HG02840 (cell line): ENCODE data around the gene RMI2.

Source experiments
- ATAC-seq: cut with Tn5 transposase; IDR thresholded peaks from one replicate; pipeline ENCODE4 v1.9.1; 2021; ENCODE audit warnings: mild to moderate bottlenecking, moderate library complexity, moderate number of reproducible peaks; ENCODE audit not compliant: unreplicated experiment, low FRiP score

Gene RMI2

DNA sequence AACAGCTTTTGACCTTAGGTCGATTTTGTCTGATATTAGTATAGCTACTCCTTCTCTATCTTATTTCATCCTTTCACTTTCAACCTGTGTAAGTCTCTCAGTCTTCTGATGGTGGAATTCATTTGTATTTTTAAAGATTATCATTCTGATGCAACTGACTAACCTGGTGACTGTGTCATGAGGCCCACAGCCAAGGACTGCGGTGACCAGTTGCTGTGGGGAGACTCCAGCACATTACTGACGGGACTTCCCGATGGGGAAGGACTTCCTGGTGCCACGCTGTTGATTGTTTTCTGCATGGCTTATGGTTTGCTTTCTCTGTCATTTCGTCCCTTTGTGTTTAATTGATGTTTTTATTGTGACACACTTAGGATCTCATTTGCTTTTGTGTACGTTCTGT lies 34.2 kb downstream of the RMI2 start:
- no peak for ATAC-seq

DNA sequence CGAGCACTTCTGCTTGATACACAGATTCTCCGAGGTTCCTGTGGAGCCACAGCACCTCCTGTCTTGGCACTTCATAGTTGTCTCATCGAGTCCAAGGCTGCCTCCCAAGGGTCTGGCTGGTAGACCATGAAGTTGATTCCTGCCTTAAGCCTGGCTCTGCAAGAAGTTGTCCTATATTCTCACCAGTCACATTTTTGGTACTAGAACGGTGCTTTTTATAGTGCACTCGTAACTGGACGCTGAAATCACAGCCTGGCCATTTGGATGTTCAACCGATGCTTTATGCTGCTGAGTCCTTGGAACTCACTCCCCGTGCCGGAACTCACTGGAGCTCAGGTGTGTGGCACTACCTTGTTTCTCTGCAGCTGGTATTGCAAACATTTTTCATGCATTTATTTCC lies 35.6 kb downstream of the RMI2 start:
- no peak for ATAC-seq

DNA sequence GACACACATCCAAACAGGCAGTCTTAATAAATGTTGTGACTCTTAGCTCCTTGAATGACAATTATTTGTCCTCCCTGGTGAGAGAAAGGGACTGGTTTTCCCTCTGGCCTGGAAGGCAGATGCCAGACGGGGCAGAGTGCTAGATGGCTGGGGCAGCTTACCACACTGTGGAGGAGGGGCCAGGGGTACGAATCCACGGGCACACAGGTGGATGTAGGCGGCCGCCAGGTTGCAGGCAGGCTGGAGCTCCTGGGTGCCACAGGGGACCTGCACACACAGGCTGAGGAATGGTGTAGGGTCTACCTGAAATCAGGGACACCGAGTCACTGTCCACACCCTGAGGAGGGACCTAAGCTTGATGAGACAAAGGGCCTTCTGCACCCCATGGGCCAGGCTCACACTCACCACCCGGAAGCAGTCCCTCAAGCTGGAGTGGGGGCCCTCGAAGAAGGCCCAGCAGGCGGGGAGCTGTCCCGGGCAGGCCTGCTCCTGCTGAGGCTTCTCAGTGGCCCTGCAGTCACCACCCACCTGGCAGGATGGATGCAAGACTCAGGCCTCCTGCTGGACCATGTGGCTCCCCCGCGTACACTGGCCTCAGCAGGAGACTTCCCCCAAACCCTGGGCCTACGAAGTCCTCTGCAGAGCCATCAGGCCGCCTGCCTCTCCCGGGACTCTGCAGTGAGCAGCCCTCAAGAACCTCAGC lies 38.4 kb downstream of the RMI2 start:
- ATAC-seq = no peak

DNA sequence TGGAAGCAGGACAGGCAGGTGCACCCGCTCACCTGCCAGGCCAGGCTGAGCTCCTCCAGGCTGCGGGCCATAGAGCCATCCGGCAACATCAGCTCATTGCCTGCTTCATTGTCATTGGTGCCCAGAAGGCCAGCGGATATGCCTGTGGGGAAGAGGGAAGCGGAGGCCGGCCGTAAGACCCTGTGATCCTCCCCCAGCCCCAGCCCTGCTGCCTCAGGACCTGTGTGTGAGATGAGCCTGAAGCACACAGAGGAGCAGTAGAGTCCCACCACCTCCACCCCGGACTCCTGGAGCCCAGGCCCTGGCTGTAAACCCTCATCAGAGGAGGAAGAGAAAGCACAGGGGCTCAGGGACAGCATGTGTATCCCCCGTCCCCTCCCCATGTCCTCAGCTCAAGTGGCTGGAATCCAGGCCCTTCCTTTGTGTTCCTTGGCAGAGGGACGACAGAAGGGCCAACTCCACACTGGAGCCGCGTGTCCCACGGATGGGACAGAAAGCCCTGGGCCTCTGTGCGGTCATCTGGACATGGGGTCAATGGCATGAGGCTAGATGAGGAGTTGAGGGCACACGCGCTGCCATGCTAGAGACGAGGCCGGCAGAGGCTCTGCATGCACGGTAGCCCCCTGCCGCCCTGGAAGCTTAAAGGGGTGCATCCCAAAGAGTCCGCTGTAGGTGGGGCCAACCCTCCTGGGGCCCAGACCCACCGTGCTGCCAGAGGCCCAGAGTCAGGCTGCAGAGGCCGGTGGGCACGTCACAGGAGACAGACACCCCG lies 39.1 kb downstream of the RMI2 start:
- ATAC-seq = no peak

DNA sequence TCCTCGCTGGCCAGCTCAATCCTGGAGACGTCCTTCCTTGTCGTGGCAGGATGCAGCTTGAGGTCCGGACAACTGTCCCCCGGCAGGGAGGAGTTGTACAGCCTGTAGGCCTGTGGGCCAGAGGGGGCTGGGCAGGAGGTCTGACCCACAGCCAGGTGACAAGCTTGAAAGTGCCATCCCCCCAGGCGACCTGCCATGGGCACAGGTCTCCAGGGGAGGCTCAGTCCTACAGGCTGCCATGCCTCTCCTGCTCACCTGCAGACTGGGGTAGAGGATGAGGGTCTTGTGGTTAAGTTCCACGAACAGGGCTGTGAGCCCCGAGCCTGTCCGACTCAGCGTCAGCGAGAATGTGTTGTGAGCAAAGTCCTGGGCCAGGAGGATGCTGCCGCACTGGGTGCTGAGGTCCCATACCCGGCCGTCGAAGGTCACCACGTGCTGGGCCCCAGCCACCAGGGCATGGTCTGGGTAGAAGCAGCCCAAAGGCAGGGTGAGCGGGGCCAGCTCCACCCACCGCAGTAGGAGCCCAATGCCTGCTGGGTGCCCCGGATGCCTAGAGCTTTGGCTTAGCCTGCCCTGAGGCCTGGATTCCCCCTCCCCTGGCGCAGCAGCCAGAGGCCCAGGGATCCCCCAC lies 39.8 kb downstream of the RMI2 start:
- ATAC-seq = no peak

DNA sequence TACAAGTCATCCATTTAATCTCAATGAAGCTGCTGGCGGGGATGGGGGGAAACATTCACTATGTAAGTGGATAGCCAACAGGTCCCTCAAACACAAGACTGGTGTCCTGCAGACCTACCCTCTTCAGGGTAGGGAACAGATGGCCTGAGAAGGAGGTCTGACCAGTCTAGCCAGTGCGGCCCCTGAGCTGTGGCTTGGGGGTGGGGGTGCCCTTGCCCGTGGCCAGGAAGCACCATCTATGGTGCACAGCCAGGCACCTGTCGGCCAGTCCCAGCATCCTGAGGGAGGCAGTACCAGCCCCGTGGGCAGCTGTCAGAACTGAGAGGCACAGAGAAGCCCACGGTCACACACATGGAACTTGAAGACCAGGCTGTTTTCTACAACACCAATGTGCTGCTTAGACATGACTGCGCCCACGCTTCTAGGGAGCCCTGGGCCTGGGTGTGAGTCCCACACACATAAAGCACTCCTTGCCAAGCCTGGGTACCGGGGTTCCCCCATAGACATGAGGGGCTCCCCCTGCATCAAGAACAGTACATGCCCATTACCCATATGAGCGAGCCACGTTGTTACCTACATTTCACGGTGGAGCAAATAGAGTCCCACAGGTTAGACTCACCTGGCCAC lies 40.9 kb downstream of the RMI2 start:
- no peak for ATAC-seq

DNA sequence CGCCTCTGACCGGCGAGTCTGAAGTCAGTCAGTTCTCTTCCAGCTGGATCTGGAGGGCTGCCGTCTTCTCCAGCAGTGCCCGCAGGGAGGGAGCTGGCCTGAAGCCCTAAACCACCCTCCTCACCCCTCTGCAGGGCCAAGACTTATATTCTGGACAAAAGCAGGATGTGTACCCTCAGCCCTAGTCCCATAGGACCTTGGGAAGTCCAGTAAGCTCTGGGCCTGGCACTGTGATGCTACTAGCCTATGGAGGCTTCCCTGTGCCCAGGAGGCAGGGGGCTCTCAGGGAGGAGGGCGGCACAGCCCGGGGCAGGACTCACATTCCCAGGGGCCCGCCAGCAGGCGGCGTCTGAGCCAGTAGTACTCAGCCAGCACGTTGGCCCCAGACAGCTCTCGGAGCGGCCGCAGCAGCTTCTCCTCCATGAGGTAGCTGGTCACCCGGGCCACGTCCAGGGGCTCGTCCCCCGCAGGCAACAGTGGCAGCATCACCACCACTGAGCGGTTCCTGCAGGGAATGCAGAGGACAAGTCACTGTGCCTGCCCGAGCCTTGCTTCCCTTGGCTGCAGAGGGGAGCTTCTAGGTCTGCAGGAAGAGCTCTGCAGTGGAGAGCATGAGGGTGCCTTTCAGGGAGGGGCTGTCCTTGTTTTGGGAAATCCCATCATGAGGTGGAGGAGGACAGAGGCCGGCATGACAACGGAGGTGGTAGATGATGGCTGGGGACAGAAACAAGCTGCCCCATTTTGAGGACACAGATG lies 41.7 kb downstream of the RMI2 start:
- no peak for ATAC-seq

DNA sequence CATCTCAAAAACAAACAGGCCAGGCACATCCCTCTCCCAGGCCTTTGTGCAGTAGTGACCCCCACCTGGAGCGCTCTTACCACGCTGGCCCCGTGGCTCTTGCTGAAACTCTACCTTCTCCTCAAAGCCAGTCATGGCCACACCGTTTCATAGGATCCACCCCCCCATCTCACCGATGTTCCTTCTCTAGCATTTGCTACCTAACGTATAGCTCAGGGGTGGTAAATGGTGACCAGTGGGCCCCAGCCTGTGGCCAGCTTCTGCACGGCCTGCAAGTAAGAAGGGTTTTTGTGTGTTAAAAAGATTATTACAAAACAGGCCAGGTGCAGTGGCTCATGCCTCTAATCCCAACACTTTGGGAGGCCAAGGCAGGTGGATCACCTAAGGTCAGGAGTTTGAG lies 43.8 kb downstream of the RMI2 start:
- ATAC-seq = no peak

DNA sequence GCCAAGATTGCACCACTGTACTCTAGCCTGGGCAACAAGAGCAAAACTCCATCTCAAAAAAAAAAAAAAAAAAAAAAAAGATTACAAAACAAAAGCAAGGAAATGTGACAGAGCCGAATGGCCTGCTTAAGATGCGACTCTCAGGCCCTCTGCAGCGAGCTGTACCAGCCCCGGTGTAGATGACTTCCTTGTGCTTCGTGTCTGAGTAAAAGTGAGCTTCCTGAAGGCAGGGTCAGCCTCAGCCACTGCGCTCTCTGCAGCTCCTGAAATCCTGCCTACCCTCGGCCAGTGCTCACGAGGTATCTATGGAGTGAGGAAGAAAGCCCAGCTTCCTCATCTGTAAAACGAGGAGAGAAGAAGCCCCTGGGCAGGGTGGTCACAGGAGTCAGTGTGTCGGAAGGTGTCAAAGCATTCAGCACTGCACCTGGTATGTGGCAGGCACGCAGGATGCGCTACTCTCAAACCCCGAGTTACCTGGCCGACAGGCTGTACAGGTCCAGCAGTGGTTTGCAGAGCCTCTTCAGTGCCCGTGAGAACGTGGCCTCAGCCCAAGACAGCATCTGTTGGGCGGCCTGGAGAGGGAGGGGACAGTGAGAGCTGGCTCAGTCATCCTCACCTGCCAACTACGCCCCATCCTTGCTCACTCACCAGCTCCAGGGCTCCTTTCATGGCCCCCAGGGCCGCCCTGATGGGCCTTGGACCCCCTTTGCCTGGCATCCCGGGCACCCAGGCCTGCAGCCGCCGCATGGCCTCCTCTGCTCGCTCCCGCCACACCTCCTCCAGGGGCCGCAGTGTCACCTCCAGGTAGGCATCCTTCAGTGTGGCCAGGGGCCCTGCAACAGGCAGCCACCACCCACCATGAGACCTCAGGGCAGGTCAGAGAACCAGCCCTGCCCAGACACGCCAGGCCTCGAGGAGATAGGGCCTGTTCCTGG lies 44.6 kb downstream of the RMI2 start:
- ATAC-seq = no peak

DNA sequence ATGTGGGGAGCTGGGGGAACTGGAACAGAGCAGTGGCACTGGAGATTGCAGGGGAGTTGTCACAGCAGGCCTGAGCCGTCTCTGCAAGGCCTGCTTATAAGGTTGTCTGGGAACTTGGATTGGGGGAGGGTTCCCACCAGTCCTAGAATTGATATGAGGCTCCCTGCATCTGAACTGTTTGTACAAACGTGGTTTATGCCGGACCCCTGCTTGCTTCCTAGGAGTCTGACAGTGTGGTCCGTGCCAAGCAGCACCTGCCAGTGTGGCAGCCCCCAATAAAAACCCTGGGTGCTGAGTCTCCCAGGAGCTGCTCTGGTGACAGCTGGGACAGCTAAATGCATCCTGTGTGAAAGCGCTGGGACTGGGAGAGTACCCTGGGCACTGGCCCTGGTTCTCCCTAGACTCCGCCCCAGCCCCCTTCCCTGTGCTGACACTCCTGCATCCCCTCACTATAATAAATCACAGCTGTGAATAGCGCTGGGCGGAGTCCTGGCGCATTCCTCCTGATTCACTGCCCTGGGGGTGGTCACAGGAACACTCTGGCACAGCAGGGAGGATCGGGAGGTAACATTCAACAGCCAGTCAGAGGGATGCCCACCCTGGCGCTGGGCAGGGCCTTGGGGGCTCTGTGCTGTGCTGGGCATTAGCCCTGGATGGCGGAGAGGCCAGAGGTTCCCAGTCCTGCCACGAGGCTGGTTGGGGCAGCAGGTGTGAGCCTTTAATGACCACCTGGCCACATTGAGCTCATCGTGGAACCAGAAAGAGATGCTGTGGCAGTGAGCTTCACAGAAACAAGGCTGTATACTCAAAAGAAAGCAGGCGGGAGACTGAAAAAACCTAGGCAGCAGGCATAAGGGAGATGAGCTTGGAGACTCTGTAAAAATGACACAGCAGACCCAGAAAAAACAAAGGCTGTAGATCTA lies 45.6 kb downstream of the RMI2 start:
- ATAC-seq = no peak

DNA sequence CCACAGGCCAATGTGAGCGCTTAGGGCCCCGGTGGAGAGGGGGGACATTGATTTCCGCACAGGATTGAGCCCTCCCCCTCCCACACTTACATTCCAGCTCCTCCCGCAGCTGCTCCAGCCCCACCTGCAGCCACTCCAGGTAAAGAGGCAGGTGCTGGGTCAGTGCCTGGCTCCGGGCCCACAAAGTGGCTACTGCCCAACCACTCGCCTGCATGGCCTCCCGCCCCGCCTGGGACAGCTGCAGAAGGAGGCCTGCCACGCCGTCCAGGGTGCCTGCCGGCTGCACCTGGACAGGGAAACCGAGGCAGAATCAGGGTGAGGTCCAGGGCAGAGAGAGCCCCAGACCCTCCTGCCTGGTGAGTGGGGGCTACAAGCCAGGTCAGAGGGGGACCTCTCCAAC lies 46.3 kb downstream of the RMI2 start:
- ATAC-seq = no peak

DNA sequence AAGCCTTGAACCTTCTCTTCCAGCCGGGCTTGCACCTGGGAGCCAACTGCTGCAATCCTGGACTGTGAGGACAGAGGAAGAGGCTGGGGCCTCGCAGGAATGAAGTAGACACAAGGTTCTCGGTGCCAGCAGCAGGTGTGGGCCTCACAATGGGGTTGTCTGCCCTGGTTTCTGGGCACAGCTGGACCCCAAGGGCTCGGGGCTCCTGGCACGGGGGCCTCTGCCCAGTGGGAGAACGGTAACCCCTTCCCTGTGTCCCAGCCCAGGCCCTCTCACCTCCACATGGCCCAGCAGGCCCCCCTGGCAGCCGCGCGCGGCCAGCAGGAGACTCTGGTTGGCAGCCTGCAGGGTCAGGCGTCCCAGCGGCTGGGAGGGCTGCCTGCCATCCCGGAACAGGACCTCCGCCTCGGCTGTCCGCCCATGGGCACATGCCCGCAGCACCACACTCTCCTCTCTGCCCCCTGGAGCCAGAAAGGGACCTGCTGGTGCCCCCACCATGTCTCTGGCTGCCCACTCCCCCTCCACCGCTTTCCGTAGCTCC lies 46.9 kb downstream of the RMI2 start:
- ATAC-seq = no peak

DNA sequence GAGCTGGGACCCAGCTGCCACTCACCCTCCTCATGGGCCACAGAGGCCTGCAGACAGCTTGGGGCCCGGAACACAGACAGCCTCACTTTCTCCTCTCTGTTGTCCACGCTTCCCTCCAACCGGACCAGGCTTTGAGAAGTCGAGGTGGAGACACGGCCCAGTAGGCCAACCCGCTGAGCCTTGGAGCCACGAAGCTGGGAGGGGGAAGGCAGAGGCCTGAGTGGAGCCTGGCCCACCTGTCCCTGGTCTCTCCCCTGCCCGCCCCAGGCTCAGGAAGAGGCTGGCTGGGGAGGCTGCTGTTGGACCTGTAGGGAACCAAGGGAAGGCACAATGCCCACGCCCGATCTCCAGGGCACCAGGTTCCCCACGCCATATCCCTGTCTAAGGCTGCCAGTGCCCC lies 48.1 kb downstream of the RMI2 start:
- no peak for ATAC-seq

DNA sequence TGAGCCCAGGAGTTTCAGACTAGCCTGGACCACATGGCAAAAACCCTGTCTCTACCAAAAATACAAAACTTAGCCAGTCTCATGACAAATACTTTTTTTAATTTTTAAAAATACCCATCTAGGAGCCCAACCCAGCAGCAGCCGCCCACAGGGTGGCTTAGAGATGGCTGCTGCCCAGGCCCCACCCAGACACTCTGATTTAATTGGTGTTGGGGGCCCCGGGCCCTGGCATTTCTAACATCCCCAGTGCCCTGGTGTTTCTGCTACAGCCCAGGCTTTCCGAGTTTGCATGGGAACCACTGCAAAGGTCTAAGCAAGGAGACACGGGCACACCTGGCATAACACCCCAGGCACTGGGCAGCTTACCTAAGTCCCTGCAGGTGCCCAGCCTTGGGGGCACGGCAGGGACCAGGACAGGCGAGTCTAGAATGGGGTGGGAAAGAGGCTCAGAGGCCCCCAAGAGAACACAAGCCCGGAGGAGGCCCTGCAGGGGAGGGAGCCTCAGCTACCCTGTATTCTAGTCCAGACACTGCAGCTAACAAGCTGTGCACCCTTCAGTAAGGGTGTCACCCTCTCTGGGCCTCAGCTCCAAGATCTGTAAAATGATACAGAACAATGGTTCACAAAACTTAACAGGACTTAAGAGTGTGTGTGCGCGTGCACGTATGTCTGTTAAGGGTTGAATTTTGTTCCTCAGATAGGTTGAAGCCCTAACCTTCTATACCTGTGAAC lies 48.8 kb downstream of the RMI2 start:
- ATAC-seq = no peak

DNA sequence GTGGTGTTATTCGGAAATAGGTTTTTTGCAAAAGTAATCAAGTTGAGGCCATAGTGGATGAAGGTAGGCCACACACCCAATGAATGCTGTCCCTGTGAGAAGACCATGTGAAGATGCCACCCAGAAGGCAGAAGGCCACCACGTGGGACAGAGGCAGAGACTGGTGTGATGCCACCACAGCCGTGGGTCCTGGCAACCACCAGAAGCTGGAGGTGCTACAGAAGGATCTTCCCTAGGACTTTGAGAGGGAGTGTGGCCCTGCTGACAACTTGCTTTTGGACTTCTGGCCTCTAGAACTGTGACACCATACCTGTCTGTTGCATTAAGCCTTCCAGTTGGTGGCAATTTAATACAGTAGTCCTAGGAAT lies 49.3 kb downstream of the RMI2 start:
- no peak for ATAC-seq

DNA sequence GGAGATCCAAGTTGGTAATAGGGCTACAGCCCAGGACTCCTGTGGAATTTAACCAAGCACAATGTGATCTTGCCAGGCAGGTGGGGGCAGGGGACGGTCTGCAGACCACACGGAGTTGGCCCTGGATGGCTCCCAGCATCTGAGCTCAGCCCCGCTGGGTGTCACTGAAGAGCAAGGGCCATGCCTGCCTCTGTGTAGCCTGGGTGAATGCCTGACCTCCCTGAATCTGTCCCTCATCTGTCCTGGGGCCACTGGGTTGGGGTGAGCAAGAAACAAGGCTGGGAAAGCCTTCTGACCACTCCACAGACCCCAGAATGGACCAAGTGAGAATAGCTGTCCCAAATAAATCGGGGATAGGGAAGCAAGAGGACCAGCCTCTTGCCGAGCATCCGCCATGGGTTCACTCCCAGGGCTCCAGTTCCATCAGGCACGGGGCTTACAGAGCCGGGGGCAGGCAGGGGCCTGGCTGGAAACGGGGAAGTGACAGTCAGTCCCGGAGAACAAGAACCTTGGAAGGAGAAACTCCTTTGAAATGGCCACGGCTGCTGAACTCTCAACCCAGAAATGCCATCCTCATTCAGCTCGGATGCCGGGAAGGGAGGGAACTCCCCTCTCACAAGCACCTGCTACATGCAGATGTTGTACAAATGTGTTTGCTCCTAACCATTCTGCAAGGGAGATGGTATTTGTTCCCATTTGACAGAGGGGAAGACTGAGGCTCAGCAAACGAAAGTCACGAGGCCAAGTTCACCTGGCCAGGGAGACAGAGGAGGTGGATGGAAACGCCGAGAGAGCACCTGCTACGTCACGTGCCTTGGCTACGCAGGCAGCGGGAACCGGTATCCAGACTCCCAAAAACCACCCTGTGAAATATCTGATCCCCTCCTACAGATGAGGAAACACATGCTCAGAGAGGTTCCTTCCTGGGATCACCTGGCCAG lies 50.0 kb downstream of the RMI2 start:
- ATAC-seq = no peak

DNA sequence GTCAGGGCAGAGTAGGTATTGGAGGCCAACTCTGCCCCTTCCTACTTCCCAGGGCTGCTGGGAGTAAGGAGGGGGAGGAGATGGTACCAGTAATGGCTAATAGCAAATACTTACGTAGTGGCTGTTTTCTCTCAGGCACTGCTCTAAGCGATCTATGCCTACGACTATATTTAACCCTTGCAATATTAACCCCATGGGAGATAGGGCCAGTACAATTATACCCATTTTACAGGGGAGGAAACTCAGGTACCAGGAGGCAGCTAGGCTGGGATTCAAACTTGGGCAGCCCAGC lies 50.6 kb downstream of the RMI2 start:
- no peak for ATAC-seq
